HTR-8/SVneo (cell line): ENCODE results near the gene ZNF736.
"Not testable (repeated sequence)": the region's sequence is repeated elsewhere in the genome, so short reads cannot be mapped to it uniquely, and the experiment has no call there.

Experiments used
- DNase-seq: peaks from one replicate; pipeline ENCODE4 v3.0.0; 2011; ENCODE audit warnings: low spot score, mixed read lengths; ENCODE audit not compliant: insufficient read length
- FAIRE-seq: peaks from 2 replicates; lab custom pipeline; 2011; peaks lifted over from hg19 to GRCh38; lab: Jason Lieb, UNC

ZNF736 gene

DNA sequence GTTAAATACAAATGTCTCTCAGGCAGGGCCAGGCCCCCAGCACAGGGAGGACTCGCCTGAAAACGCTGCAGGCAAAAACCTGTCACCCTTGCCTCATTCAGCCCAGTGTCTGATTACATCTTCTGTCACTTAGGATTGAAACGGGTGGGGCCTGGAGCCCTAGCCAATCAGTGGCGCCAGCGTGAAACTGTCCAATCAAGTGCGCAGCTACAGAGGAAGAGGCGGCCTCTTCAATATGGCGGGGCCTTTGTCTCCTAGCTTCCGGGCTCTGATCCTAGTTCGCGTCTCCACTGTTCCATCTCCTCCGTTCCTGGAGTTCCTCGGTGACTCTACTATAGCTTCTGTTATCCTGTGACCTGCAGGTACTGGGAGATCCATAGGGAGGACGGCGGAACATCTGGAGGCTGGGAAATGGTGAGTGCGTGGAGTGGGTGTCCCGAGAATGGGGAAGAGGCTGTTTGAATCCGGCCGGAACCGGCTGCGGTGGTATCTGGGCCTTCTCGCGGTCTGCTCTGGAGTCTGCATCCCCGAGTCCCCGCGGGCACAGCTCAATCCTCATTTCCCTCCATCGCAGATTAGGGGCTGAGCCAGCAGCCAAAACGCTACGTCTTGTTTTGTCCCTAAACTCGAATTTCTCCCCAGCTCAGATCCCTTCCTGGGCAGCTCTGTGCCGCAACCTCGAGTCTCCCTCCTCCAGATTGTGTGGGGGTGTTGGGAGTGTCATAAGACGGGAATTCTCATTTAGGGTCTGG is at the start of gene ZNF736:
TSS of gene ZNF736 (plus strand) at position 222 of the 752 bp plus-strand sequence. CDS start at position 412, 190 bp downstream.
- DNase-seq (peak; percentile 82), FAIRE-seq (peak; percentile 42)

DNA sequence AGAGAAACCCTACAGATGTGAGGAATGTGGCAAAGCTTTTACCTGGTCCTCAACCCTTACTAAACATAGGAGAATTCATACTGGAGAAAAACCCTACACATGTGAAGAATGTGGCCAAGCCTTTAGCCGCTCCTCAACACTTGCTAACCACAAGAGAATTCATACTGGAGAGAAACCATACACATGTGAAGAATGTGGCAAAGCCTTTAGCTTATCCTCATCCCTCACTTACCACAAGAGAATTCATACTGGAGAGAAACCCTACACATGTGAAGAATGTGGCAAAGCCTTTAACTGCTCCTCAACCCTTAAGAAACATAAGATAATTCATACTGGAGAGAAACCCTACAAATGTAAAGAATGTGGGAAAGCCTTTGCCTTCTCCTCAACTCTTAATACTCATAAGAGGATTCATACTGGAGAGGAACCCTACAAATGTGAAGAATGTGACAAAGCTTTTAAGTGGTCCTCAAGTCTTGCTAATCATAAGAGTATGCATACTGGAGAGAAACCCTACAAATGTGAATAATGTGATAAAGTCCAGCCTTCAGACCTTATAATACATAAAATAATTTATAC is 47.3 kb upstream of the ZNF736 start:
- FAIRE-seq: no peak
- DNase-seq: no peak

DNA sequence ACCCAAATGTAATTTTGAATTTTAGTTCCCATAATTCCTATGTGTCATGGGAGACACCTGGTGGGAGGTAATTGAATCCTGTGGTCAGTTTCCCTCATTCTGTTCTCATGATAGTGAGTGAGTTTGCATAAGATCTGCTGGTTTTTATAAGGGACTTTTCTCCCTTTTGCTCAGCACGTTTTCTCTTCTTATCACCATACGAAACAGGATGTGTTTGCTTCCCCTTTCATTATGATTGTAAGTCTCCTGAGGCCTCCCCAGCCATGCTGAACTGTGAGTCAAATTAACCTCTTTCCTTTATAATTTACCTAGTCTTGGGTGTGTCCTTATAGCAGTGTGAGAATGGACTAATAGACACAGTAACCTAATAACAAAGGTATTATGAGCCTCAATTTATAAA is 36.1 kb upstream of the ZNF736 start:
- no peak for DNase-seq

DNA sequence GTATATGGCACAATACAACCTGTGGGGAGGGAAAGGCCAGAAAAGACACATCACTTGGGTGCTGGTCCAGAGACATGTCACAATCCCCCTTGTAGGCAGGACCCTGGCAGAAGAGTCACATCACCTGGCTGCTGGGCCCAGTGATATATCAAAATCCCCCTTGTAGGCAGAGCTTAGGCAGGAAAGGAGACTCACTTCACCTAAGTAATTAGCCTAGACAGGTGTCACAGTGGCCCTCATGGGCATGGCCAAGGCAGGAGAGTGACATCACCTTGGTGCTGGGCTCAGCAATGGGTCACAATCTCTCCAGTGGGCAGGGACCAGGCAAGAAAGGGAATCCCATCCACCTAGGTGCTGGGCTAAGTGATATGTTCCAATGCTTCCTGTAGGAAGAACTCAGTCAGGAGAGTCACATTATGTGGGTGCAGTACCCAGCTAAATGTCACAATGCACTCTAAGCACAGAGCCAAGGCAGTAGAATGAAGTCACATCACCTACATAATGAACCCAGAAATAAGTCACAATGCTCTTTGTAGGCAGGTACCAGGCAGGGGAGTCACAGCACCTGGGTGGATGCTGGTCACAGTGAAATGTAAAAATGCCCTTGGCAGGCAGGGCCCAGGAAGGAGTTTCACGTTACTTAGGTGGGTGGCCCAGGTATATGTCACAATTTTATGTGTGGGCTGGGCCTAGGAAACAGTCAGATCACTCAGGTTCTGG is 18.9 kb upstream of the ZNF736 start:
- DNase-seq: no peak
- no peak for FAIRE-seq

More for the DNA sequence above, 36.1 kb upstream of the ZNF736 start:
- FAIRE-seq: no peak

DNA sequence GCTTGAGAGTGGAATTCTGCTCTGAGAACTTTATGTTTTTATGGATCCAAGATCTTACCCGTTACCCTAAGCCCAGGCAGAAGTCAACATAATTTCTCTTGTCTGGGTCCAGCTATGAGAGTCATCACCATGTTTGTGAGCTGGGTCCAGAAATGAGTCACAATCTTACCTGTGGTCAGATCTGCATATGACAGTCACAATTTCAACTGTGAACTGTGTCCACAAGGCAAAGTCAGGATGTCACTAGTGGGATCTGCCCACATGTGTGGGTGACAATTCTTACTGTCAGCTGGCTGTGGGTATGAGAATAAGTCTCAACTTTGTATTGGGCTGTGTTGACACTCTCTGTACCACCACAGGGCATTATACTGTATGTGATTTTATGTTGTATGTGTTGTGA is 16.3 kb upstream of the ZNF736 start:
- not testable (repeated sequence) for DNase-seq, FAIRE-seq

DNA sequence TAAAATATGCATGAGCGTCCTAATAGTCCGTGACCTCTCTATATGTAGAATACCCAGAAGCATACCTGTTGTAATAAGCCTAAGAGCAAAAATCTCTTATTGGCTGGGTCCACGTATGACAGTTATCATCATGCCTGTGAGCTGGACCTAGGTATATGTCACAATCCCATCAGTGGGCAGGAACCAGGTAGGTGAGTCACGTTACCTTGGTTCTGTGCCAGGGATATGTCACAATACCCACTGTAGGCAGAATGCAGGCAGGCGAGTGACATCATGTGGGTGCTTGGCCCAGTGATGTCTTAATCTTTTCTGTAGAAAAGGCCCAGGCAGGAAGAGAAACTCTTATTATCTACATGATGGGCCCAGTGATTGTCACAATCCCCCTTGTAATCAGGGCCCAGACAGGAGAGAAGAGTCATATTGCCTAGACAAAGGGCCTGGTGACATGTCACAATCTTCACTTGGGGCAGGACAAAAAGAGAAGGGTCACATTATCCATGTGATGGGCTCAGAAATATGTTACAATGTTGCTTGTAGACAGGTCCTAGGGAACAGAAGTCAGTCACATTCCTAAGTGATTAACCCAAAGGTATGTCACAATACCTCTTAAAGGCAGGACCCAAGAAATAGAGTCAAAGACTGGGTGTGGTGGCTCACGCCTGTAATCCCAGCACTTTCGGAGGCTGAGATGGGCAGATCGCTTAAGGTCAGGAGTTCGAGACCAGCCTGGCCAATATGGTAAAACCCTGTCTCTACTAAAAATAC is 12.9 kb upstream of the ZNF736 start:
- DNase-seq (no peak), FAIRE-seq (no peak)

DNA sequence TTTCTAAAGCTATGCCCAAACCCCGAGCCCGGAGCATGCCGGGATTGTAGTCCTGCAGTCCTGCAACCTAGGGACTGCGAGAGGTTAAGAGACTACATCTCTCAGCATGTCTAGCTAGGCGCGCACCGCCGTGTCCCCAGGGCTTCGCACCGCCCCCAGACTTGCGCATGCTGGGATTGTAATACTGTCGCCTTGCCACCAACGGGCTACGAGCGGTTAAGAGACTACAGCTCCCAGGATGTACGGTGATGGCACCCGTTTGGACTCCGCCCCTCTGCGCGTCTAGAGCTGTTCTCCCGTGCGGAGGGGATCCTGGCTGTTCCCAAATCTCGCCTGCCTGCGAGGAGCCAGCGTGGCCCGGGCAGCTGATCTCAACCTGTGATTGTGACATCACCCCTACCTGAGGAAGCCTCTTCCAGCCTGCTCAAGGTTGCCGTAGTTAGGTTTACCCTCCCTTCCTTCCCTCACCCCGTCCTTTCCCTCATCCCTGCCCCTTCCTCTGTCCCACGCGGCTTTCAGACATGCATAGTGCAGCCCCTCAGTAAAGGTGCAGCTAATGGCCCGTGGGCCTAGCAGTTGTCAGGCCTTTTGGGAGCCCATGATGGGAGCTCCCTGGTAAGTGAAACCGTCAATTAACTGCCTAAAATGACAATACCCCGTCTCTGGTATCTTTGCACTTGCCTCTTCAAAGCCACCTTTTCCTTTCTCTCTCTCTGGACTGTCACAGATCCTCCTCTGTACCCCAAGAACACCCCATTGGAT is 6.3 kb upstream of the ZNF736 start:
- FAIRE-seq: no peak
- no peak for DNase-seq

DNA sequence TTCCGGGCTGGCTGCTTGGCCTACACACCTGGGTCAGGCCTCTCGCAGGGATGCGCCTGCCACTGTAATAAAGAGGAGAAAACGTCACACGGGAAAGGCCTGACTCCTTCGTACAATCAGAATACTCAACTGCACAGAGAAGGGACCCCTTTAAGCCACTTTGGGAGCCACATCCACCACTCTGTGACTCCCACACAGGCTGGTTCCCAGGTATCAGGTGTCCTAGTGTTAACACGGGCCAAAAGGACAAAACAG is 5.8 kb upstream of the ZNF736 start:
- DNase-seq: no peak
- FAIRE-seq: no peak

DNA sequence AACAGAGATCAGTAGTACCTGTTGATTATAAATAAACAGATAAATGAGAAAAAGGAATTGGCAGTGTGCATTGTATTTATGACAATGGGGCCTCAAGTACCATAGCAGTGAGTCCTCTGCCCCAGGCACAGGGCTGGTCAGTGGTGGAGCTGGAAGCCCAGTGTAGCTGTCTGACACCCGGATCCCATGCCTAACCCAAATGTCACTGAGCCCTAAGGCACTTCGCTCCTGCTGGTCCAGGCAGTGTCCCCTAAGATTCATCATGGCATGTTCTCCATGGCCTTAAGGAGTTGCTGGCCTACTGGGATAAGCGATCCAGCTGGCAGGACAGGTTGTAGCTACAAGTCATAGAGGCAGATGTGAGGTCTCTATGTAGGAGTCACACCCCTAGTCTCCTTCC is 3.3 kb upstream of the ZNF736 start:
- FAIRE-seq (no peak), DNase-seq (no peak)

DNA sequence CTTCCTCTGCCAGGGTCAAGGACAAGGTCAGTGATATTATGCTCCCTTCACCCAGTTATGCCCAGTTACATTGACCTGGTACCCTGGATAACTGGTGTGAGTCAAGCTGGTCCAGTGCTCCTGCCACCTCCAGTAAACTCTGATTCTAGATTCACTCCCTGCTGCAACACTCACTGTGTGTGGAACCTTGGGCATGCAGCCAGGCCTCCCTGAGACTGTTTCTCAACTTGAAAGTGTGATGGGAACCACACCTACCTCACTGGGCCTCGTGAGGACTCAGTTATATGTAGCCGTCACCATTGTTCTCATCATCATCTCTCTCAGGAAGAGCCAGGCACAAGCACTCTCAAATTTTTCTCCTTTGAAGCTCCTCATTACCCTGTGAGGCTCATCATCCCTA is 935 bp upstream of the ZNF736 start:
- FAIRE-seq (no peak), DNase-seq (no peak)

DNA sequence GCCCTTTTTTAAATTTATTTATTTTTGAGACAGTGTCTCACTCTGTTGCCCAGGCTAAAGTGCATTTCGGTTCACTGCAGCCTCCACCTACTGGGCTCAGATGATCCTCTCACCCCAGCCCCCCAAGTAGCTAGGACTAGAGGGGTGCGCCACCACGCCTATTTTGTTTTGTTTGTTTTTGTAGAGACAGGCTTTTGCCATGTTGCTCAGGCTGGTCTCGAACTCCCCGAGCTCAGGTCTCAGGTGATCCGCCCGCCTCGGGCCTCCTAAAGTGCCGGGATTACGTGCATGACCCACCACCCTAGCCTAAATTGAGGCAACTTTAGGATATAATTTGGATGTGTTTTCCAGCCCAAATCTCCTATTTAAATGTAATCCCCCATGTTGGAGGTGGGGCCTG is 805 bp downstream of the ZNF736 start:
- FAIRE-seq (no peak), DNase-seq (no peak)

DNA sequence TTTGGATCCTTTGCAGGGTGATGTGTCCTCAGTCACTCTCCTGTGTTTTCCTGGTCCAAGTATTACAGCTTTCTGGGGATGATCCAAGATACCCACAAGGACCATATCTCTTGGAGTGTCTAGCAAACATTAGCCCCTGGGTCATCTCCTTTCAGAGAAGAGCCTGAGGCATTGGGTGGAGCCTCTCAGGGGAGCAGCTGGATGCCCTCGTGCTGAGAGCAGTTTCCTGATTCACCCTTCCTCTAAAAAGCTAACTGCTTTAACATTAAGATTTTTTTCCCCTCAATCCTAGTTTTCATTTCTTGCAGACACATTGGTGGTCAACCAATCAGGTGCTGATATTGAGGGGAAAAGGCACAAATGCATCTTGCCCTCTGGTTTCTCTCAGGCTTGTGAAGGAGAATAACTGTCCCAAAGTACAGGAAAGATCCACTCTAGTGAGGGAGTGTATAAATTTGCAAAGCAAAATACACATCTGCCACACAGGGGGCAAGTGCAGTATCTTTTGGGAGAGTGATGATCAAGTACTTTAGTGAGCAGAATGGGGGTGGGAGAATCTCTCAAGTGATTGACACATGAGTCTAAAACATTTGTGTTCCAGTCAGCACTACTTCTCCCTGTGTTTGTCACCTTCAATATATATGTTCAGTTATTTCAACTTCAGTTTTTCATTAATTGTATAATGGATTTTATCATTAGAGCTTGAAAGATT is 2.4 kb downstream of the ZNF736 start:
- not testable (repeated sequence) for DNase-seq, FAIRE-seq

DNA sequence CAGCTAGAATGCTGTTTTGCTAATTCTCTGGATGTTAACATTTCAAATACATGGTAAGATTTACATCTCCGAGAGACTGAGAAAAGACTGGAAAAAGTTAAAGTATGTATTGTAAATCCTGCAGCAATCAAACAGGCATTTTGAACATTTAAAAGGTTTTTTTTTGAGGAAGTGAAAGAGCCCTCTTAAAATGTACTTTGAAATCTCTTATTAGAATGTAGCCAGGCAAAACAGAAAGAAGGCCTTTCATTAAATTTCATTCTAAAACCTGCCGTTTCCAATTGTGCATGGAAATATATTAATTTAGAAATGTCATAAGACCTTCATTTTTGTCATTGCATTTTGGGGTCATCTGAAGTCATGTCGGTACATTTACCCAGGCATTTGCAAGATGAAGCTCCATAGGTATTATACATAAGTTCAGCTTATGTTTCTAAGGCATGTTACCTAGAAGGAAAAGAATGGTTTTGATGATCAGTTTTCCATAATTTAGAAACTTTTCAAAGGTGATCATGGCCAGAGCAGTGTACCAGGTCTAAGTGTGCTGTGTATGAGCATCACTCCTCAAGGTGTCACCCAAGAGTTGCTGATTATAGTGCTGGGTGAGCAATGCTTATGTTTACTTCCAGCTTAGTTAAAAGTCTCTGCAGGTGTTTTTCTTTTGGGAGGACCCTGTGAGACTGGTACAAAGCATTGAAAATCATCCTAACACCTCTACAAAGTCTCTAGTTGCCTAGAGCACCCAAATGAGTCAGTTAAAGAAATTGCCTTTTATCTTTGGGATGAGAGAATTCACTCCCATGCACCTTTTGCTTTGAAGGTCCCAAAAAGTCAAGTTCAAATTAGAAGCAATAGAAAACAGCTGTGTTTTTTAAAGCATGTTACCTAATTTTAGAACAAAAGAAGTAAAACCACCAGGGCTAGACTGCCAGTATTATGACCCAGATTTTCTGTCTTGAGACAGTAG is 7.1 kb downstream of the ZNF736 start:
- DNase-seq: no peak
- no peak for FAIRE-seq

DNA sequence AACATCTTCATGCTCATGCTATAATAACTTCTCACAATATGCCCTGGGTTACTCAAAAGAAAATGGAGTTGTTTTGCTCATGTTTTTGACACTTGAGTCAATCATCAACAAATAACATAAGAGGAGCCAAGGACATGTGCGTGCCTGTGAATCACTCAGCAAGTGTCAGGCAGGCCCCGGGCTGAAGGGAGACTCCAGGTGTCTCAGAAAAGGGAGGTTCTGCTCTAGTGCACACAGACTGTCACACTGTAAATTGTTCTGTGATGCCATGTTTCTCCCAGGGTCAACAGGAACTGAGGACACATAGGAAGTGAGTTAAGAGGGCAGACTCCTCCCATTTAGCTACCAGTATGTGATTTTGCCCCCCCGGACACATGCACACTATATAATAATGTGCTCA is 10.4 kb downstream of the ZNF736 start:
- DNase-seq, FAIRE-seq: not testable (repeated sequence)

DNA sequence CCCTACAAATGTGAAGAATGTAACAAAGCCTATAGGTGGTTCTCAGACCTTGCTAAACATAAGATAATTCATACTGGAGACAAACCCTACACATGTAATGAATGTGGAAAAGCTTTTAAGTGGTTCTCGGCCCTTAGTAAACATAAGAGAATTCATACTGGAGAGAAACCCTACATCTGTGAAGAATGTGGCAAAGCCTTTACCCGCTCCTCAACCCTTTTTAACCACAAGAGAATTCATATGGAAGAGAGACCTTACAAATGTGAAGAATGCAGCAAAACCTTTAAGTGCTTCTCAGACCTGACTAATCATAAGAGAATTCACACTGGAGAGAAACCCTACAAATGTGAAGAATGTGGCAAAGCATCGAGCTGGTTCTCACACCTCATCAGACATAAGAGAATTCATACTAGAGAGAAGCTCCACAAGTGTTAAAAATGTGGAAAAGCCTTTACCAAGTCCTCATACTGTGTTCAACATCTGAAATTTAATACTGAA is 35.0 kb downstream of the ZNF736 start:
- FAIRE-seq, DNase-seq: not testable (repeated sequence)

DNA sequence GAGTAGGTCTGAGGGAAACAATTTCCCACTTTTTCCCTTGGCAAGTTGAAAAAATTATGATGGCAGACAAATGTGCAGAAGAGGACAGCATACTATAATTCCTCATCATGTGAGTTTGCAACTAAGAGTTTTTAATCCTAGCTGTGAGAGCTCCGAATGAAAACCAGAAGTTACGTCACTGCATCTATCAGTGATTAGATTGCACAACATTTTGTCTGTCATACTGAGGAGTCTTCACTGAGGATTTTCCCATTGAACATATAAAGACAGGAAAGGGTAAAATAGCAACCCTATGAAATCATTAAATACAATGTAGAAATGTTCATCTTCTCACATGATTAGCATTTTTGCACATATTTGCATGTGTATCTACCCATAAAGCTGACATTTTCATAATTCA is 45.8 kb downstream of the ZNF736 start:
- DNase-seq: no peak
- no peak for FAIRE-seq

DNA sequence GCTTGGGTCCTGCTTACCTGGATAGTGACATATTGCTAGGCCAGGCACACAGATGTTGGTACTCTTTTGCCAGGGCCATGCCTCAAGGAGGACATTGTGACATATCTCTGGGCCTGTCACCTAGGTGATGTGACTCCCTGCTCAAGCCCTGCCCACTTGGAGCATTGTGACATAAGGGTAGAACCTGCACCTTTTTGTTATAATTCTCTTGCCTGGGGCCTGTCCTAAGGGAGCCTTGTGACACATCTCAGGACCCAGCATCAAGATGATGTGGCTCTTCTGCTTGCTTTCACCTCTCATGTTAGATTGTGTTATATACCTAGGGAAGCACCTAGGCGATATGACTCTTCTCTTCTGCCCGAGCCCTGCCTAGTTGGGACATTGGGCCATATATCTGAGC is 57.4 kb downstream of the ZNF736 start:
- DNase-seq: no peak
- no peak for FAIRE-seq

DNA sequence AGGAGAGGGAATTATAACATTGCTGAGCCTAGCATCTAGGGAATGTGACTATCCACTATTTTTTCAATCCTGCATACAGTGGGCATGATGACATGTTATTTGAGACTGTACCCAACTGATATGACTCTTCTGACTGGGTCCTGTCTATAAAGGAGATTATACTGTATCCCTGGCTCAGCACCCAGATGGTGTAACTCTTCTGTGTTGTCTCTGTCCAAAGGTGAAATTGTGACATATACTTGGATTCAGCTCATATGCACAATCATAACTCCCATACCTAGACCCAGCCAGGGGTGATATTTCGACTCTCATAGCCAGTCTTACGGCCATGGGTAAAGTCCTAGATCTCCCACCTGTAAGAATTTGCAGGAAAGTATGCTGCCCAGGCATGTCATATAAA is 59.3 kb downstream of the ZNF736 start:
- DNase-seq (no peak), FAIRE-seq (no peak)
